NCI-H345 treated with DMSO at 0.1 percent for 48 hours (cell line): ENCODE data around the gene CERS2.

Experiments
- DNase-seq: peaks from one replicate; lab custom pipeline; 2025; ENCODE audit not compliant: unreplicated experiment; lab: John Stamatoyannopoulos, UW

Gene CERS2, protein sequence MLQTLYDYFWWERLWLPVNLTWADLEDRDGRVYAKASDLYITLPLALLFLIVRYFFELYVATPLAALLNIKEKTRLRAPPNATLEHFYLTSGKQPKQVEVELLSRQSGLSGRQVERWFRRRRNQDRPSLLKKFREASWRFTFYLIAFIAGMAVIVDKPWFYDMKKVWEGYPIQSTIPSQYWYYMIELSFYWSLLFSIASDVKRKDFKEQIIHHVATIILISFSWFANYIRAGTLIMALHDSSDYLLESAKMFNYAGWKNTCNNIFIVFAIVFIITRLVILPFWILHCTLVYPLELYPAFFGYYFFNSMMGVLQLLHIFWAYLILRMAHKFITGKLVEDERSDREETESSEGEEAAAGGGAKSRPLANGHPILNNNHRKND

DNA sequence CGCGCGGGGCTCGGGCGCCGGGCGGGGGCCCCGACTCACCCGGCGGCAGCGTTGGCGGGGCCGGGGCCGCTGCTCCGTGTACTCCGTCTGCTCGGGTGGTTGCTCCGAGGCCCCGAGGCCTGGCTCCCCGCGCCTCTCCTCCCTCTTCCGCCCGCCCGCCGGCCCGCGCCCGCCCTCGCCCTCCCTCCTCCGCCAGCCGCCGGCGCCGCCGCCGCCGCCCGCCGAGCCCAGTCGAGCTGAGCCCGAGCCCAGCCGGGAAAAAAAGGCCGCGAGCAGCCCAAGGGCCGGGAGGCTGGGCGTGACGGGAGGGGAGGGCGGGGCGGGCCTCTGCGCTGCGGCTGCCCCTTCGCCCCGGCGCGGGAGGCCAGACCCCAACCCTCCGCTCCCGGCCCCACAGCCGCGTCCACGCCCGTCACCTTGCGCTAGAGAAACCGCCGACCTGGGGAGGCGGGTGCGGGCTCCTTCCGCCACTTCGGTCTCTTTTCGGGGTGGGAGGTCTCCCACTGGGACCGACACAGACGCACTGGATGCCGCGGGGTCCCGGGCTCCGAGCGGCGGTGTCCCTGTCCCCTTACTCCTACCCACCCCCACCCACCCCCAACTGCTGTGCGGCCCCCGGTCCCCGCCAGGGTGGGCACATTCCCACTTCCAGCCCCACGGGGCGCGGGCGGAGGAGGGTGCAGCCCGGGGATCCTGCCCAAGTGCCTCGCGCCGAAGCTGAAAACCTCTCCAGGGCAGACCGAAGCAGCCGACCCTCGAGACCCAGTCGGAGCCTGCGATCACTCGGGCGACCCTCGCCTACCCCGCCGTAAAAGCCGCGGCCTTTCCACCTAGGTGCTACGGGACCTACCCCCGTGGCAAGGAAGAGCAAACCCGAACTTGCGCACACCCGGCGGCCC, at the start of gene CERS2:
Gene CERS2, minus strand, starts transcription at position 256 of the 899 bp plus-strand sequence. CDS start 5,745 bp downstream, outside the sequence.
- DNase-seq: peak; percentile 44

DNA sequence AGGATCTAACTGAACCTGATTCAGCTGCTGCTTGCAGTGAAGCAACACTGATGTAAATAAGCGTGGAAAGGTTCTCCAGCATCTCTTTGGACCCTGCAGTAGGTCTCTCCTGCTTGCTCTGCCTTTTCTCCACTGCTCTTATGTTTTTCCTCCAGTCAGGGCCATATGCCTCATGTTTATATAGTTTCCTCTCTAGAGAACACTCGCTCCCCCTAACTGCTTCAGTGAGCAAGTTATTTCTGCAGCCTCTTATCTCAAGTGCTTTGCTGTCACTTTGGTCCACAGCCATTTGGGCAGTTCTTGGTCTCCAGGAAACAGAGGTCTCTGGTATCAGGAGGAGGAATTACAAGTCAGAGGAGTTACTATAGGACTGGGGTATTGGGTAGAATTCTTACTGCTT, 38.9 kb upstream of the CERS2 start:
- DNase-seq: no peak

DNA sequence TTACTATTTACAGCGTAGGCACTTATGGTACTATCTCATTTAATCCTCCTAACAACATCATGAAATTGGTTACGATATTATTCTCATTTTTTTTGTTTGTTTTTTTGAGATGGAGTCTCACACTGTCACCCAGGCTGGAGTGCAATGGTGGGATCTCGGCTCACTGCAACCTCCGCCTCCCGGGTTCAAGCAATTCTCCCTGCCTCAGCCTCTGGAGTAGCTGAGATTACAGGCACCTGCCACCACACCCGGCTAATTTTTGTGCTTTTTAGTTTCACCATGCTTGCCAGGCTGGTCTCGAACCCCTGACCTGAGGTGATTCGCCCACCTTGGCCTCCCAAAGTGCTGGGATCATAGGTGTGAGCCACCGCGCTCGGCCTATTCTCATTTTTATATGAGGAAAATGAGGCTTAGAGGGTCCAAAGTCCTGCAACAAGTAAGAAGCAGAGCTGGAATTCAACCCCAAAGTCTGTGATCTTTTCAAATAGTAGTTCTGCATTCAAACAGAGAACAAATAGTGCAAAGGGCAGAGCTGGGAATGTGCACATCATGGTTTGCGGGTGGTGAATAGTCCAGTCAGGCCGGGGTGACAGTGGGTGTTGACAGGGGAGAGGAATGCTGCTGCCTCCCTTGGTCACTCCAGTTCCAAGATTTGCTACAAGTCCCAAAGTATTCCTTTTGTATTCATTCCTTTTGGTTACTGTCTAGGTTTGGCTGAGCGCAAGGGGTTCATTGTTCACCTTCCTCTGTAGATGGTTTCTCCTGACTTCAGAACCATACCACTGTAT, 38.2 kb upstream of the CERS2 start:
- DNase-seq: no peak

DNA sequence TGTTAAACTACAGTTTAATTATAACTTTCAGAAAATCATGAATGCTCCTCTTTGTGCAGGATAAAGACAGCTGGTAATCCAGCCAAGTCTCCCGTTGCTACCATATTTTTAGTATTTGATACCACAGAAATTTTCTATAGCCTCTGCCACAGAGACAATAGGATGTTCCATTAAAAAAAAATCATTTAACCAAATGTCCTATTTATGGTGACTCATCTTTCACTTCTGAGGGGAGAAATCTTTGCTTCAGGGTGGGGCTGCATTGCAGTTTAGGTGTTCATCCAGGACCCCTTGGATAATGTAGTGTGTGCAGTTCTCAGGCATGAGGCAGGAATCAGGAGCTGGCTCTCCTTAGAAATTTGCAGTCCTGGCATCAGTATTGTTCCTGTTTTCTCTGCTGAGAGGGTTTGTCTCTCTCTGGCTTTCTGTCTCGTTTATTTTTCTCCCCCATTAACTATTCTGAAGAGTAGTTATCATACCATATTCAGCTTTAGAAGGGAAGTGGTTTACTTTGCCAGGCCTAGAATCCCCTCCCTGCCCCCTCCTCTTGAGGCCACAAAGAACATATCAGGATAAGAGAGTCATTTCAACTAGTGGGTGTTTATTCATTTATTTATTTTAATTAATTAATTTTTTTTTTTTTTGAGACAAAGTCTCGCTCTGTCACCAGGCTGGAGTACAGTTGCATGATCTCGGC, 36.7 kb upstream of the CERS2 start:
- DNase-seq: no peak

DNA sequence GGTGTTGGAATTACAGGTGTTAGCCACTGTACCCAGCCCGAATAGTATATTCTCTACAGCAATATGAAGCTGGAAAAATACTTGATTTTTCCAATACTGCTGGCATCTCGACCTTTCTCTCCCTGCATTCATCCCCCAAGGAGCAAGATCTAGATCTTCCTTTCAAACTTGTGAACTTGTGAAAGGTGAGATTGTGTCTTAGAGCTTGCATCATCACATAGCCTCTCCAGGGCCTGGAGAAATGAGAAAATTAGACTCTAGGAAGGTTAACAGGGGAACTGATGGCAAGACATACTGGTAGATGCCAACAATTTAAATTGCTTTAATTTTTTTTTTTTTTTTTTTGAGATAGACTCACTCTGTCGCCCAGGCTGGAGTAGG, 35.7 kb upstream of the CERS2 start:
- DNase-seq: no peak

DNA sequence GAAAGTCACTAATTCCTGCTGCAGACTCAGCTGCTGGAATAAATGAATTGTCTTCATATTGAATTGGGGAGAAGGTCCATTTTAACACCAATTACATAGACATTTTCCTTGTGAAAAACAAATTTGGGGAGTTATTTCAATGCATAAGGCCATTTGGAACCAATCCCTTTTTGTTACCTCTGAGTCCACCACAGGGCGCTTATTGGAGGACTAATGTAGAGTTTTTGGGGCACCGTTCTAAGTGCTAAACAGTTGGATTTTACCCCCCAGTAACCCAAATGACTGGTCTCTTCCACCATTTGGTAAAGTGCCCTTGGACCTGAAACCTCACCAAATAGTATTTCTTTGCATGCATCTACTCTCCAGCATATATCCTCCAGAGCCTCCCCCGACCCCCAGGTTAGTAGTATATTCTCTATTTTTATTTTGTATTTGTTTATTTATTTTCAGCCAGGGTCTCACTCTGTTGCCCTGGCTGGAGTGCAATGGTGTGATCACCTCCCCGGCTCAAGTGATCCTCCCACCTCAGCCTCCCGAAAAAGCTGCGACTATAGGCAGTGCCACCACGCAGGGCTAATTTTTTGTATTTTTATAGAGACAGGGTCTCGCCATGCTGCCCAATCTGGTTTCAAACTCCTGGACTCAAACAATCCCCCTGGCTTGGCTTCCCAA, 35.2 kb upstream of the CERS2 start:
- no peak for DNase-seq

DNA sequence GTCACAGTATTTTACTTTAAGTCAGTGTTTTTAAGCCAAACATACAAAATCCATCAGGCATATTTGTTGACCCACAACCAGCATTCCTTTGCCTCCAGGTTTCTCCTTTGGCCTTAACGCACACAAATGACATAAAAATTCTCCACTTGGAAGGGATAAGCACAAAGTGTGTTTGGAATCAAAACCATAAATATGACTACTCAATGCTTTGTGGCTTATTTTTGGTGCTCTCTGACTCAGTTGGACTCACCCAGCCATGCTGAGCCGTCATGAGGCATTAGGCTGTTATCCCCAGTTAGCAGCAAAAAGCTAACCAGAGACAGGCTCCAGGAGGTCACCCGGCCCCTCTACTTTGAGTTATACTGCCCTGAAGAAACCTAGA, 34.6 kb upstream of the CERS2 start:
- no peak for DNase-seq

DNA sequence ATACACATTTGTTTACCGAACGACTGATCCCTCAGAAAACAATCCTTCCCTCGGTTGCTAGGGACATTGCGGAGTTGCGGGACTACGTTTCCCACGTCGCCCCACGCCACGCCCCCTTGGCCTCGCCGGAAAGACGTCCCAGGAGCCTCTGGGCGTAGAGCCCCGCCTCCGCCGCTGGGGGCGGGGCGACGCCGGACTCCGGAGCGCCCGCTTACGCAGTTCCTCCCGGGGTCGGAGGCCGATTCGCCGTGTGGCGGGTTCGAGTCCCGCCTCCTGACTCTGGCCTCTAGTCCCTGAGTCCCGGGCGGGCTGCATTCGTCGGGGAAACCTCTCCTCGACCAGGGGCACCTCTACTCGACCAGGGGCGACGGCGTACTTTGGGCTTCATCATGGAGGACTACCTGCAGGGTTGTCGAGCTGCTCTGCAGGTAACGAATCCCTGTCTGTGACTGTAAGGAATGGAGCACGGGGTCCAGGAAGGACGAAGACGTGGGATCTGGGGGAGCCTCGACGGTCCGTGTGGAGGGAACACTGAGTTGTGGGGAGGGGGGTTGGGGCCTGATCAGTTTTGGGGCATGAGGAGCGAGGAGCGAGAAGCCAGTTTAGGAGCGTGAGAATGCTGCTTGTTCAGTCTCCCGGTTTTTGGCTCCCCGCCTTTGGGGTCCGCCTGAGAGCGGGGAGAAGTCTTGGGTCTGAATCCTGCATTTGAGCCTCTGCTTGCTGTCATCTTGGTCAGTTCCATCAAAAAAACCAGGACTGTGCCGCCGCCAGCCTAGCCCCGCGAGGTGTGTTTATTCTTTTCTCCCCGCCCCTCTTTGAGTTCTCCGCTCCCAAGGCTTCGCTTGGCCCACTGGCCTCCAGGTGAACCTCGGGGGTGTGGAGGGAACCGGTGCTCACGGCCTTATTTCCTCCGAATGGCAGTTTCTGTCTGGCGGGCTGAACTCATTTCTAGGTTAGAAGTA, 33.9 kb upstream of the CERS2 start, which contains the start of gene PRUNE1:
Gene PRUNE1, plus strand, starts transcription at position 206 of the 962 bp plus-strand sequence. Its CDS starts 184 bp downstream, at position 390.
- DNase-seq: peak; percentile 99

DNA sequence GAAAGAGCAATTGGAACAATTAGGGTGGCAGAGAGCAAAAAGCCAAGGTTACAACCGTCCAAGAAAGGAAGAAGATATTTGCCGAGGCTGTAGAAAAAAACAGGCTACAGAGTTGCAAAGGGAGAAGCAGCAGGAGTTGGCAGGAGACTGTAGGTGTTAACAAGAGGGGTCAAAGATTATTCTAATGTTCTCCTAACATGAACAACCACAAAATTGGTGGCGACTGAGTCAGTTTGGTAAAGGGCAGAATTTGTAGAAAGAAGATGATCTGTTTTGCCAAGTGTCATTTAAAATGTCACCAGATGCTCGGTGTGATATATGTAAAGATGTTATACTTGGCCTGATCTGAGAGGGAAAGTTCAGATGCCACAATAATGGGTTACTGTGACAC, 33.2 kb upstream of the CERS2 start:
- no peak for DNase-seq

DNA sequence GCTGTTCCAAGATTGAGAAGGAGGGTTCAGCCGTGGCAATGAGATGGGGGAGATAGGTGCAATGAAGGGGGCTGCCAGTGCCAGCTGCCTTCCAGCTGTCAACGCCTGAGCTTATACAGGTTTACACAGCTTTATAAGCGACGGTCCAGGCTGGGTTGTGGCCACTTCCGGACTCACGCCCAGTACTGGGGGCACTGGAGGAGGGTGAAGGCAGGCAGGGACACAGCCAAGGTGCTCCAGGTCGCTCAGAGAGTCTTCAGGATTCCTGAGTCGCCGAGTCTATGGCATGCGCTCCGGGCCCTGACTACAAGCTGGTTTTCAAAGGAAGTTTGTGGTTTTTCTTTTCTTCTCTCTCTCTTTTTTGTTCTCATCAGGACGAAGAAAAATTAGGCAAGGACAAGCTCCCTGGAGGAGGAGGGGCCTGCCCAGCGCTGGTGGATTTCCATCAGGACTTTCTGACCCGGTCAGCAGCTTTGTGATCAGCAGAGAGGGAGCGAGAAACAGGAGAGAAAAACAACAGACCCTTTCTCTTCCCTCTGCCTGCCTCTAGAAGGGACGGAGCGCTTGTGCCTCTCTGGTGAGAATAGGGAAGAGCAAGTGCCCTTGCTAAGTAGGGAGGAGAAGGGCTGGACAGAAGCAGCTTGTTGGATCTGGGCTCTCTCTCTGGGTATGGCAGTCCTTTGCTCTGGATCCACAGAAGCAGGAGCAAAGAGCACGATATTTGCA, 31.9 kb upstream of the CERS2 start, which contains the start of gene MINDY1:
Gene MINDY1, minus strand, starts transcription at position 576 of the 726 bp plus-strand sequence. CDS start 4,285 bp downstream, outside the sequence.
- peak; percentile 33 for DNase-seq

DNA sequence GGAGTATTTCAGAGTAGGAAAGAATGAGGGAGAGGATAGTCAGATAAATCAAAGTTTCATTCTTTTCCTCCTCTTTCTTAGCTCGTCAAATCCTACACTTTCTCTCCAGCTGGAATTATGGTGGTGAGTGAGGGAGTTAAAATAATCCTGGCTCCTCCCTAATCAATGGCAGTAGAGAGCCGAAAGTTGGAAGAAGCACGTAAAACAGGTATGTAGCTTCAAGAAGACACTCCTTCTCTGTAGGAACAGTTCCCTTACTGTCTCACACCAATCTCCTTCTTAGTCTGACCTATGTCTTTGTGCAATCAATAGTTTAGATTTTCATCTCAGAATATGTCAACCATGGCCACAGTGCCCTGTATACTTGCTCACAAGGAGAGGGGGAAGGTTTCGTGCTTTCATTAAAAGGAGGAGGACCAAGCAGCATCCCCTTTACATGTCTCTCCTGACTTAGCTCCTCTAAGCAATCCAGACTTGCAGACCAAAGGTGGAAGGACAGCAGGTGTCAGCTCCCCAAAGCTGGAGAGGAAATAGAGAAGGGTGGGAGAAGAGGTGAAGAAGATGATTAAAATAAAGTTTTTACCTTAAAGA, 31.2 kb upstream of the CERS2 start:
- no peak for DNase-seq

DNA sequence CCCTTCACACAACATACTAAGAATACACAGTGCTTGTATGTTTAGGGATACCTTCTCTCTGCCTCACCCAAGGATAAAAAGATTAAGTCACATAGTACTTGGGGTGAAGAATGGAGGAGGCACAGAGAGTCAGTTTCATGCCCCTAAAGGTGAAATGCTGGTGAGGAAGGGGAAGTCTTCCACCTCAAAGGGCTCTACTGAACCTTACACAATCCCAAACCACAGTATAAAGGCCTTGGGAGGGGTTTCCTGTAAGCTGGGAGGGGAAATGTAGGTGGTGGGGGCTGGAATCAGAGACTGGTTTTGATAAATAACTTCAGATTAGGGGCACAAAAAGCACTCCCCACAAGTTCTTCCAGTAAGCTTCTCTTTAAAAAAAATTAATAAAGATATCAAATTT, 28.5 kb upstream of the CERS2 start:
- no peak for DNase-seq

DNA sequence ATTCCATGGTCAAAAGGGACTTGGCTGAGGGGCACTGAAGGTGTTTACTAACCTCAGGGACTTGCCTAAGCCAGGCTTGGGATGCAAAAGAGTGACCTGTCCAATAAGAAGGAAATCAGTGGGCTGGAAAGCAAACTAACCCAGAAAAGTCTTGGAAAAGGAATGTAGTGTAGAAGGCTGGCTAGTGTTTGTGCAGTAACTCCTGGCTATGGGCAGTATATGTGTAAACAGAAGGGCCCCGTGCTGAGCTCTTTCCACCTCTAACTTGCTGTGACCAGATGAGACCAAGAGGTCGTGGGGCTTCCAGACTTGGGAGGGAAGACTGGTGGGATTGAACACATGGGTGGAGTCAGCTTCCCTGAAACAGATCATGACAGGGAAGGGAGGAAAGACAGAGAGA, 28.0 kb upstream of the CERS2 start:
- no peak for DNase-seq

DNA sequence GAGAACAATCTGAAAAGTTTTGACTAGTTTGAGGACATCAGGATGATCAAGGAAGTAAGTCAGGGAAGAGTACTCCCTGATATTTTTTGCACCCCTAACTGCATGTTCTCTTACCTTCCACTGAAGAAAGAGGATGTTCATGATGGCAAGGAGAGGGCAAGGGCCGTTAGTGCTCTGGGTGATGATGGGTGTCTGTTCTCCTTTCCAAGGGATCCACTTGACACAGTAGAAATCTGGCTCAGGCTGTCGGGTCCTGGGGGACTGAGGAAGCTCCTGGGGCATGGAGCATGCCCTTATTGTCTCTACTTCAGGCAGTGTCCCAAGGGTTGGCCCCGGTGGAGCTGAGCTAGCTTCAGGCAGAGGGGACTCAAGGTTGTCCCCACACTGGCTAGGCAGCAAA, 27.4 kb upstream of the CERS2 start:
- DNase-seq: no peak

DNA sequence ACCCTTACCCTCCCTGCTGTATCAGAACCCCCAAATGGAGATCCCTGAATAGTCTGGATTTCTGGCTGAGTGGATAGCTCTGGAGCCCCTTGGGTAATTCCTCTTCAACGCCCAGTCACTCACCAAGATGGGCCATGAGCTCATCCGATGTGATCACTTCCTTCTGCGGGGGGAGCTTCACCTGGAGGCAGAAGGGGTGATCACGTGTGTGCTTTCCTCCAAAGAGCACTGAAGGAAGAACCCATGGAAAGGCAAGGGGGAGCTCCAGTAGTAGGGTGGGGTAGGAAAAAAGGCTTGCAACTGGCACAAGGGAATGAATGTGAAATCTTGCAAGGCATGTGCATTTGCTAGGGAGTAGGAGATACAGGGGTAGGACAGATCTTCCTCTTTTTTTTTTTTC, 27.0 kb upstream of the CERS2 start:
- no peak for DNase-seq

DNA sequence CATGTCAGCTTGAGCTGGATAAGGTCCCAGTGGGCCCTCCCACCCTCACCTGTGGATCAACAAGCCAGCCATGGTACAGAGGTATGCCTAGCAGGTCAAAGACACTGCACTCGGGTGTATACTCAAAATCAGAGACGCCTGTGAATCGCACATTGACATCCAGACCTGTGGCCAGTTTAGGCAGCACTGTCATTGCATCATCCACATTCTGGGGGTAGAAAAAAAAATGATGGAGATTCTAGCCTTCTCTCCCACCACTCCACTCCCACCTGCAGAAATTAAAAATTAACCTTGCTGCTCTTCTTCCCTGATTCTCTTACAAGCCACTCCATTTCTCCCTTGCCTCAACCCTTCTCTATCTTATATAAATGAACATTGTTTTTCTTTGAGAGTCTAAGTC, 25.8 kb upstream of the CERS2 start:
- DNase-seq: no peak

DNA sequence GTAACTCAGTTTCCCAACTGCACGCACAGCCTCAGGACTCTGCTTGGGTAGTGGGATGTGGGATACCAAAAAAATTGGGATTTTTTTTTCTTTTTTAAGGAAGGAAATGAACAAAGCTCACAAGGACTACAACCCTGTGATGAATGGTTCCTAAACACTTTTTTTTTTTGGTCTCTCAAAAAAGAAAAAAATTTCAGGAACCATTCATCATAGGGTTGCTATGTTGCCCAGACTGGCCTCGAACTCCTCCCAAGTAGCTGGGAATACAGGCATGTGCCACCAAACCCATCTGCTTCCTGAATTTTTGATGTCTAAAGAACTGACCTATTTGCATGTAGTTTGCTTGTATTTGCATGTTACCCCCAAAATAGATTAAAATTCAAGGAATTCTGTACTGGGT, 25.3 kb upstream of the CERS2 start:
- DNase-seq: no peak
